Measurements from ENCODE around the gene NRIP2.

DNA sequence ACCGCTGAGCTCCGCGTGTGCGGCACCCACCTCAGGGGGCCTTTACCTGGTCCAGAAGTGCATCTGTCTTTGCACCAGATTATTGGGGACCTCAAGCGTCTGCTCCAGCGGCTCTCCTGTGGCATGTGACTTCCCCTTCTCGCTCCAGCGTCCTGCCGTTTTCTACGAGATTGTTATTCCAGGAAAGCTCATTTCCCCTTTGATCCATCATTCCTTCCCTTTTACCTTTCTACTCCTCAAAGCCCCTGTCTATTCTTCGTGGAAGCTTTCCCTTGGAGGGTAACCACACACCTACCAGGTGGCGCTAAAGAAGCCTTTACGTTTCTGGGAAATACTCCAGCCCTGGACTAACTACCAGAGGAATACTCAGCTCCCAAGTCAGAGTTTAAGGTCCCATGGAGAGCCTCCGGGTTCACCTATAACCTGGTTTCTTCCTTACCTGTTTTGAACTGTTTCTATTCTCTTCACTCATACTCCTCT, 38.6 kb downstream of the NRIP2 start:
- TF ChIP-seq TAF1 (IDR thresholded peaks at IDR 0.05; ENCODE audit: borderline replicate concordance, insufficient read depth, low read length): 0 out of 2 replicates have a peak, but pooled peaks have one; percentile 1
- no peak for TF ChIP-seq REST (IDR thresholded peaks at IDR 0.05; ENCODE audit: insufficient read depth in 1 of 2, low read depth in 2 of 2, low read length in 2 of 2)

Measured in PFSK-1 (cell line).